HS-27A (cell line): ENCODE data around the gene STK24.
A peak's percentile ranks its signal among the peaks of the same experiment; 100 is the strongest.

Experiments used
- DNase-seq: peaks from one replicate; pipeline ENCODE4 v3.0.0-alpha.2; 2012; ENCODE audit warnings: low read depth, missing footprints

Gene STK24

DNA sequence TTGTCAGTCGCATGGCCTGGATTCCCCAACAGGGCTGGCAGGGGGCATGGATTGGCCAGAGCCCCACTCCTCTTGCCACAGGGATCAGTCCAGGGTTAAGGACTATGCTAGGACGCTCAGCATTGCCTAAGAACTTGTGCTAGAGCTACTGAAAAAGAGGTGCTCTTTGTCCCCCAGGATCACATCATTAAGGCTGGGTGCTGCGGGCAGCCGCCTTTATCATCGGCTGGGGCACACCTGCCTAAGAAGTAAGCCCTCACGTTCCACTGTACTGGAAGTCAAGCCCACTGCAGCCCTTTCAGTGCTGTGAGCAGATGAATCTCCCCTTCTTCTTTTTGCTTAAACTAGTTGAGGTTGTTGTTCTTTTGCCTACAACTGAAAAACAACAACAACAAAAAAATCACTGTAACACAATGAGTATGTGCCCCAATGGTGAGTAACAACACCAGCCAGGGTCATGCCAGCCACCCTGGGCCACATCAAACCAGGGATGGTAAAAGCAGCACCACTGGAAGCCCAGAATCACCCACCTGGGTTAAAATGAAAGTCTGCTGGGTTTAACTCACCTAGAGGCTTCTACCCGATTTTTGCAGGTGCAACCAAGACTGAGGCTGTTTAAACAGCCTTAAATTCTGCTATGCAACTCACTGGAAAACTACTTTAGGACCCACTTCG, 20.6 kb downstream of the STK24 start:
- DNase-seq = no peak

DNA sequence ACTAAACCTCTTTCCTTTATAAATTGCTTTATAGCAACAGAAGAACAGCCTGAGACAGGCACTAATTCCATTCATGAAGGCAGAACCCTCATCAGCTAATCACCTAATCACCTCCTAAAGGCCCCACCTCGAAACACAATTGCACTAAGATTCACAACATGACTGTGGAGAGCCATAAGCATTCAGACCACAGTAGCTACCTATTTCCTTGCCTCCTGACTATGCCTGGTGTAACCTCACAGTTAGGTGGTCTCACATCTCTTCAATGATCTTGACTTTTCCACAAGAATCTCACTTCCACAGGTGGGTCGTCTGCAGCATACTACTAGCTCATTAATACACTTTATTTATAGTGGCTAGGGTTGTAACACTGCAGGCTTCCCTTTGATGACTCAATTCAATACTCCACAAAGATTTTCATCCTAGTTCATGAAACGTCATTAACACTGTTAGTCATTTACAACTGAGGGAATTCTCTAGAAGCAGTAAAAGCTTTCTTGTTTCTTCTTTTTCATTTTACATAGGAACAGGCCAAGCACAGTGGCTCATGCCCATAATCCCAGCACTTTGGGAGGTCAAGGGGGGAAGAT, 27.1 kb downstream of the STK24 start:
- no peak for DNase-seq

DNA sequence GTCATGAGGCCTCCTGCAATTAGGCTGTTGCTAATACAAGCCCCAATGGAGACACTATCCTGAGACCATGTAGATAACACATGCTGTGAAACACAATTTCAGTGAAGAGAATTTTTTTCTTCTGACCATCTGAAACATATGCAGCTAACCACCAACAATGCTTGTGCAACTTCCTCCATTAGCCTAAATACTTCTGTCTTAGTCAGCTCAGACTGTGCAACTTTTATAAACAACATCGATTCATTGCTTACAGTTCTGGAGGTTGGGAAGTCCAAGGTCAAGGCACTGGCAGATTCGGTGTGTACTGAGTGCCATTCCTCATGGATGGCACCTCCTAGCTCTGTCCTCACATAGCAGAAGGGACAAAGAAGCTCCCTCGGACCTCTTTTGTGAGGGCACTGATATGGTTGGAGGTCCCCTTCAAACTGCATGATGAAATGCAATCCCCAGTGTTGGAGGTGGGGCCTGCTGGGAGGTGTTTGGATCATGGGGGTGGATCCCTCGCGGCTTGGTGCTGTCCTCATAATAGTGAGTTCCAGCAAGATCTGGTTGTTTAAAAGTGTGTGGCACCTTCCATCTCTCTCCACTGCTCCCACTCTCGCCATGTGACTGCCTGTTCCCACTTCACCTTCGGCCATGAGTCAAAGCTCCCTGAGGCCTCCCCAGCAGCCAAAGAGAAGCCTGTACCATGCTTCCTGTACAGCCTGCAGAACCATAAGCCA, 27.7 kb downstream of the STK24 start:
- peak; percentile 19 for DNase-seq

DNA sequence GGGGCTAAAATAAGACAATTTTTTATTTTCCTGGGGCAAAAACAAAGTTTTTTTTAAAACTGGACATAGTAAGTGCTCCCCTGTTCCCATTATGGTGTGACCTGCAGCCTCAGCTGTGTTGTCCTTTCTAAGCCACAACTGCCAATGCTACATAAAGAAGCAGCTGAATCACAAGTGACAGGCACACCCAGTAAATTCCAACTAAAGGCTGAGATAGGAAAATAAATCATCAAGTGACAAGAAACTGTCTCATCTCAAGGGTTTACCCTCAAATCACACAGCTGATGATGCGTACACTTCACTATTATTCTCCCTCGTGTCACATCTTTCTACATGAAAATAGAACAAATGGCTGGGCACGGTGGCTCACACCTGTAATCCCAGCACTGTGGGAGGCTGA, 28.7 kb downstream of the STK24 start:
- no peak for DNase-seq

DNA sequence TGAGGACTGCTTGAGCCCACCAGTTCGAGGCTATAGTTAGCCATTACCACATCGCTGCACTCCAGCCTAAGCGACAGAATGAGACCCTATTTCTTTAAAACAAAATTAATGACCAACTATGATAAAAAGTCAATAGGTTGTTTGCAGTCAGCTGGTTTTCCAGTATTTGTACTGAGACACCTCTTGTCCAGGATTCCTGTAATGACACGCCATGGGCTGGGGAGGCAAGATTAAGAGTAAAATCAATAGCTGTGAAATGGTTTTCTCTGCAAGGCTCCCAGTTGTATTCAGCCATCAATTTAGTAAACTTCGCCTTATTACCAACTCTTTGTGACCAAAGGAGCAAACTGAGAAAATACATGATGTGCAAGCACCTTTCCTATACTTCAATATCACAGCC, 29.5 kb downstream of the STK24 start:
- DNase-seq = no peak

DNA sequence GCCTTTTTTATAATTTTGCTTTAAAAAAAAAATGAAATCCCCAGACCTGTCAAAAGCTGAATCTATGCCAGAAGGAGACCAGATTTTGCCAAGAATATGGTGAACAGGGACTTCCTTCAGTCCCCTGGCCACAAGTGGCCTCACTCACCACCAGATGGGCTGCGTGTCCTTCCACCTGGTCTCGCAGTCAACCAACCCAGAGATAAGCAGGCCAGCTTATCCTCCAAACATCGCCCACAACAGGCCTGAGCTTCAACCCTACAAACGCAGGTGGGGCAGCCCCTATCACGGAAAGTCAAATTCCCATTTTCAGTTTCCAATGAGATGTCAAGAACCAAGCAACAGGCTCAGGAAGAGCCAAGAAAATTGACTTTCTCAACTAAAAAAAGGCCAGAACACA, 30.5 kb downstream of the STK24 start:
- DNase-seq = no peak

DNA sequence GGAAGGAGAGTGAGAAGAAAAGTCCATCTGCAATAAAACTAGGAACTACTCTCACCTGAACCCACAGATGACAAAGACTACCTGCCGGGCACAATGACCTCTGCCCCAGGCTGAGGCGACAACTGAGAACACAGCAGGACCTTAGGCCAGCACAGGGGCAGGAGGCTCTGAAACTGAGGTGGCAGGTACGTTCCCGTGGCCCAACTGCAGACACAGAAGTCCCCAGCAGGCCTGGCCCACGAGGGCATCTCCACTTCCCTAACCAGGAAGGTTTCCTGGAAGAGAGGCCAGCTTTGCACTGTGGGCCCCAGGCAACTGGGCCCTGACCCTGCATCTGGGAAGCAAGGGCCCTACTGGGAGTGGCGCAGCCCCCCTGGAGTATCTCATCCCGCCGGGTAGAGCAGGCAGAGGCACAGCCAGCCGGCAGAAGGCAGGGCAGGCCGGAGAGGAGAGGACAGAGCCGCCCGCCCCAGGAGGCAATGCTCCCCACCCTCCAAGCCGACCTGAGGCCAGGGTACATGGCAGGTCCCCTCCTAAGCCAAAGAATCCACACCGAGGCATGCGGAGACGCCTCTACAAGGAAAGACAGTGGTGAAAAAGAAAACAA, 32.7 kb downstream of the STK24 start:
- no peak for DNase-seq

DNA sequence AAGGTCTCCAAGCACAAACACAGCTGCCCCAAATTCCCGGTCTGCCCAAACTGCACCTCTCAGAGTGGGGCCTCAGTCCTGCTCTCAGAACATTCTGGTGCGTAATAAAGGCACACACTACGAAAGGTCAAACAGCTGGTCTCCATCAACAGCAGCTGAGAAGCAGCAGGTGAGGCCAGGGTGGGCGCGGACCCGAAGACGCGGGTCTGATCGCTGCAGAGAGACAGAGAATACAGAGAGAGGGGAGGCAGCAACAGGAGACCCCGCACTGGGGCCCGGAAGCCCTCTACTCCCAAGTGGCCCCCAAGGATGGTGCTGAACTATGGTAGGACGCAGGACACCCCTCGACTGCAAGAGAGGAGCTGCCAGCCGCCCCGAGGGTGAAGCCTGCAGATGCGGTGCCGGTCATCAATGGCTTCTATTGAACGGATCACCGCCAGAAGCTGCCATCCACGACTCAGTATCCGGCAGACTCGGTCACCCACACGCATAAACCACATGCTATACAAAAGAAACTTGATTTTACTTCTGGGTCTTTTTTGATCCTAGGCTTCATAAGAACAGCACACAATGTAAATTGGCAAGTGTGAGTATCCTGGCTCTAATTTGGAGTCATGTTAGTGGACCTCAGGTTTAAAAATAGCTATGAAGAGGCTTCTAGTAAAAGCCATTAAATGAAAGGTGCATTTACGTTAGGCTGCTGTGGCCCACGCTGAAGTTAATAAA, 33.4 kb downstream of the STK24 start:
- no peak for DNase-seq

DNA sequence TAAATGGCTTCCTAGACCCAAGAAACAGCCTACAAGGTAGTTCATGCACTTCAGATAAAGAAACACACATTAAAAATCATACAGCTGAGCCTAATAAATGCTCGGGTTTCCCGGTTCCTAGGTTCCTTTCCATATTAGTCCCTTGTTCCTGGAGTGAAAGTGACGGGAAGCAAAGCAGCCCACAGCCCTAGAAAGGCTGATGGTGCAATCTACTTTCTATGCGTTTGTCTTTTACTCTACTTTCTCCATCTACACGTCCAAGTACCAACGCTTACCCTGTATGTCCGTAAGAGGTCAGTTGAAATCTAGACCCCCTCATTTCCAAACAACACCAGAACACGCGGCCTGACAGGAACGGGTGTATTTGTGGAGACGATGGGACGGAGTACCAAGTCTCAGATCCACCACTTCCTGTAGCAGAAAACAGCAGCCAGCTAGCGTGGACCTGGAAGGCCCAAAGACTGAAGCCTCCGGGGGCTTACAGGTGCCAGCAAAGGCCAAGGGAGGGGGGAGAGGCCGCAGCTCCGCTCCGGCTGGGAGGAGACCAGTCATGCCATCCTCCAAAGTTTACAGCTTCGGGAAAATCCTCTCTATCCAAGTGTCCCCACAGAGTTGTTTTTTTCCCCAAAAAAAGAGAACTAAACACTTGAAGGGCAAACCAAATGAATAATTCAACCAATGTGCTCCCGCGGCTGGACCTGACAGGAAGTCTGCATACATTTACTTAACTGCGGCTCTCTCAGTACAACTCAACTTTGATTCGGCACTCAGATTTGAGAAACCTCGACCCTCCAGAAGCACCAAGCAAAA, 34.1 kb downstream of the STK24 start:
- no peak for DNase-seq

DNA sequence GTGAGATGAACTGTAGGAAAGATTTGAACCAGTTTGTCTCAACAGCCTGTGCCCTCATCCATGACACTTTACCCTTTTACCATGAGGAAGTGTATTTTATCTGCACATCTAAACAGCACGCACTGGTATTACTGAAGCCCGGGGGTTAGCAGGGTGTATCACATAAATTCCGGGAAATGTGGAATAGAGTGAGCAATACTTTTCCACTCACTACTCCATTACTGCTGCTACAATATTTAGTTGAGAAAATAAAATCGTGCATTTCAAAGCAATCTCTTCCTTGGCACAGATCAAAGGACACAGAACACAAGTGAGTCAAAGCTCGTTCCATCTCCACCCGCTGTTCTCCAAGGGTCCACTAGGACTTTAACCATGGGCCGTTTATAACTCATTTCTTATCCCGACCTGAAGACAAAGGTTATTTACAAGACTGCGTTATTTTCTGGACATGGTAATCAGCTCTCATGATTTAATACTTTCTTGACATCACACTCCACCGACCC, 35.2 kb downstream of the STK24 start:
- no peak for DNase-seq

DNA sequence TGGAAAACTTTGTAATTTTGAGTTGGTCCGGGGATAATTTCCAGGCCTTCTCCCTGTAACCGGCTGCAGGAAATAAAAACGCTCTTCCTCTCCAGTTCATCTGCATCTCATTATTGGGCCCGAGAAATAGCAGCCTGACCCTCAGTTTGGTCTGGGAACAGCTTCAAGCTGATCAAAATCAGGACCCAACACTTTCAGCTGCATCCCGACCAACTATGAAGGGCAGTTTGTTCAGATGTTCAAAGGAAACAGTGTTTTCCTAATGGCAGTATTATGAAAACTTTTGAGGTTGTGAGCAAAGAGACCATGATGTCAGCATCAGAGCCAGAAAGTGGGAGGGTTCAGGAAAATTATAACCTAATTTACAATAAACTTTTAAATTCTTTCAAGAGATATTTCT, 35.7 kb downstream of the STK24 start:
- no peak for DNase-seq

DNA sequence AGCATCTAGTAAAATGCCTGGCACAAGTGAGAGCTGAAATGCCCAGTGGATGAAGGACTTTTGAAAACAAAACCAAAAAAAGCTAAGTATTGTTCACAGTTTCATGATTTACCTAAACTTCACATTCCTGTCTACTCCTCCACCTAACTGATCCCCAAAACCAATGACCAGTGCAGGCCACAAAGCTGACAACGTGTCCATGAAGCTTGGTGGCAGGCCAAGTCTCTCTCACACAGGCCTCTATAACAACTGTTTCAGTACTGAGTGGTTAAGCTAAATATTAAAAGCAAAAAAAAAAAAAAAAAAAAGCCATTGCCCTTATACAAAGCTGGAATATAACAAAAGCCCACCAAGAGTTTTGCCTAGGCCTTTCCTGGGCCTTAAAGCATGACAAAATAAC, 36.4 kb downstream of the STK24 start:
- no peak for DNase-seq

DNA sequence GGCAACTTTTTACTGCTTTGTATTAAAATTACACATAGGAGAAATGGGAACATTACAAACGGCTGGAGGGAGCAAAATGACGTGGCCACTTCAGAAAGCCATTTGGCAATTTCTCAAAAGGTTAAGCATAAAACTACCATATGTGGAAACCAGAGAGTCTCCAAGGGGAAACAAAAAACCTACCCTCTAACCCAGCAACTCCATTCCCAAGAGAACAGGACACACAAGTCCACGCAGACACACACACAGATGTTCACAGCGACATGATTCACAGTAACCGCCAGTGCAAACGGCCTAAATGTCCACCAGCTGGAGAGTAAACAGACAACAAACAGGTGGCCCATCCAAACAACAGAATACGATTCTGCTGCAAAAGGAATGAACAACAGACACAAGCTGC, 37.2 kb downstream of the STK24 start:
- no peak for DNase-seq

DNA sequence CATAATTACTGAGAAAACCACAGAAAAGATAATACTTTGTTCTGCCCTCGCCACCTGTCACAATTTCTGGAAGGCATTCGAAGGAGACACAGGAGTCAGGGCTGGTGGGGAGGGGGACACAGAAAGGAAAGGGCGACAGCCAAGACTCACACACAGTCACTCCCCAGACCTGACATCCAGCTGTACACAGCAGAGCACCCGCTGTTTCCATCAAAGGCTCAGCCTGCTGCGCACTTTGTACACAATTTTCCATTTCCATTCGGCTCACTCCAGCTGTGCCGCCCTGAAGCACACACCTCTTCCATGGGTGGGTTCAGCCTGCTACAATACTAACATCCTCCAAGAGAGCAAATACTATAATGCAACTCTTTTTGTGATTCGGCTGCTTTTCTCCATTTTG, 38.0 kb downstream of the STK24 start:
- DNase-seq = no peak

DNA sequence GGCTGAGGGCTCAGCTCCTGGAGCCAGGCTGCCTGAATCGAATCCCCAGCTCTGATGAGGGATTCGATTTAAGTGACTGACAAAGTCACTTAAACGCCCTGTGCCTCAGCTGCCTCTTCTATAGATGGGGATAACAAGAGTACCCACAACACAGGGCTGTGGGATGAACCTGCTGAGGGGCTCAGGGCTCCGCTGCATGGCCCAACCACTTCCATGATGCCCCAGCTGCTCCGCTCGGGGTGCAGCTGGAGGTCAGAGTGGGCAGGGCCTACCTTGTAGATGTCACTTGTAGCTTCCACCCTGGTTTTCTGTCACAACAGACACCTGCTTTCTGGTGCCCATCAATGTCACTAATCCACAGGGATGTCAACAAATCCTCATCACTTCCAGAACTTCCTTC, 39.2 kb downstream of the STK24 start:
- no peak for DNase-seq

DNA sequence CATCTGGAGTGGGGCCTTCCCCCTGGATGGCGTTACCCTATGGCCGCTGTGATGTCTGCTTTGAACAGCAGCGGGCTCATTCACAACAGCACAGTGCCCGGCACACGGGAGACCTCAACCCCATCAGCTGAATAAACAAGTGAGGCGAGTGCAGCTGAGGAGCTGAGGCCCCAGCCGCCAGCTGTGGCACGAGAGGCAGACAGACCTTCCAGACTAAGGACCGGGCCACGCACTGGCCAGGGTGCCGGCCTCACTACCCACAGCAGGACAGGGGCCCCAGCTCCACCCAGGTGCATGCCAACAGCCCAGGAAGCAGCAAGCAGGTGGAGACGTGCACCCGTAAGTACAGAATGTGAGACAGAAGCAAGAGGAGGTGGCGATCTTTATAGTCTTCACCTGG, 39.6 kb downstream of the STK24 start:
- no peak for DNase-seq

DNA sequence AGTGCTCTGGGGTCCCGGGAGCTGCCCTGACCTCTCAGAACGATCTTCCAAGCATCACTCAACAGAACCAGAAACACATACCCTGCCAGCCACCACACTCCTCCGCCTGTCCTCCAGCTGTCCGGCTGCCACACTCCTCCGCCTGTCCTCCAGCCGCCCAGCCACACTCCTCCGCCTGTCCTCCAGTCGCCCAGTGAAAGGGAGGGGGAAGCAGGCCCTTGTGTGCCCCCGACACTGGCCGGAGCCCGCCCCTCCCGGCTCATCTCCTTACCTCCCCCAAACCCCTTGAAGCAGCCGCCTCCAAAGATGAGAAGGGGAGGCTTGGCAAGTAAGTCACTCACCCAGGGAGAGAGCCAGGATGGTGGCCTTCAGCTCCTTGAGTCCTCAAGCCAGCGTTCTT, 40.2 kb downstream of the STK24 start:
- no peak for DNase-seq

DNA sequence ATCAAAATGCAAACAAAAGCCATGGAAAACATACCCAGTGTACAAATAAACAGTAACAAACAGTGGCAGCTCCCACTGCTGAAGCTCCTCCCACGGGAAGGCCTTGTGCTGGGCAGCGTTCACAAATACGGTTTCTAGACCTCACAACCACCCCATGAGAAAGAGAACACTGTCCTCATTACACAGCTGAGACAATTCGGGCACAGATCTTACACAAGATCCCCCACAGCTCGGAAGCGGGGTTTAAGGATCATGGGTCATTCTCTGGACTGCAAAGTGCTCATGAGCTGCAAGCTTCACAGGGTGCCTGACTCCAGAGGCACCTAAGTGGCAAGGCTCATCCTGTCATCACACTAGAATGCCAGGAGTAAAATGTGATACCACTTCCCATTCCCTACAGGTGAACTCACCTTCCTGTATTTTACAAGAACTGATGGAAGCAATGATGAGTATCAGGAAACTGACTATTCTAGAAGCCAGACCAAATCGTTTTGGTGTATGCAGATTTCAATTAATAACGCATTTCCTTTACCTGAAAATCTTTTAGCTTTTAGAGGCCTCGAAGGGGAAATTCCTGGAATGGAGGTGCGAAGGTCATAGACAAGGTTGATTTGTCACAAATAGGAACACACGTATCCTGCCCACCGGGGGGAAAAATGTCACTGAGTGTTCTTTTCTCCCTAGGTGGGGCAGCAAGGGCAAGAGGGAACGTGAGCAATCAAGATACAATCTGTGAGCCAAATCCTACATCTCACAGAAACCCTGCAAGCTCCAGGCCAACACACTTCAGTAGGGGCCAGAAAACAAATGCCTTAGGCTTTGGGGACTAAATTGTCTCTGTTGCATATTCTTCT, 41.2 kb downstream of the STK24 start:
- DNase-seq = no peak

DNA sequence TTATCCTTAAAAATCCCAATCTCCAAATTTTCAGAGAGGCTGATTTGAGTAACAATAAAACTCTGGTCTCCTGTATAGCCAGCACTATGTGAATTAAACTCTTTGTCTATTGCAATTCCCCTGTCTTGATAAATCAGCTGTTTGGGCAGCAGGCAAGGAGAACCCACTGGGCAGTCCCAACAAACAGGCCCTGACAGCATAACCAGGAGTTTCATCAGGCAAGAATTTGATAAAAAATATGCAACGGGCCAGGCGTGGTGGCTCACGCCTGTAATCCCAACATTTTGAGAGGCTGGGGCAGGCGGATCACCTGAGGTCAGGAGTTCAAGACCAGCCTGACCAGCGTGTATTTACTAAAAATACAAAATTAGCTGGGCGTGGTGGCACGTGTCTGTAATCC, 42.1 kb downstream of the STK24 start:
- DNase-seq = no peak

DNA sequence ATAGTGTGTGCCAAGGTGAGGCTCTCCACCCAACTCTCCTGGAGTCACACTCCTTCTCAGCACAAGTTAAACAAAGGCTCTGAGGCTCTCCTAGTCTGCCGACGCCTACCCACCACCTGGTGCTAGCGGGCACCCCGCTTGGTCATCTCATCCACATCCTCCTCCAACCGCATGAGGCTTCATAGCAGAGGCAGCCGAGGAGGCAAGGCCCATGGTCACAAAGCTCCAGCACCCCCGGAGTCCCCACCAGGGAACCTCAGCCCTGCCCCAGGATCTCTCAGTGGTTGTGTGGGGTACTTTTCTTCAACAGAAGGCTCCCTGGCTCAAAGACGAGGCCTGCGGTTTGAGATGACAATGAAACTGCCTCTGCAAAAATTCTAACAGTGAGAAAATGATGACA, 43.0 kb downstream of the STK24 start:
- DNase-seq = no peak

DNA sequence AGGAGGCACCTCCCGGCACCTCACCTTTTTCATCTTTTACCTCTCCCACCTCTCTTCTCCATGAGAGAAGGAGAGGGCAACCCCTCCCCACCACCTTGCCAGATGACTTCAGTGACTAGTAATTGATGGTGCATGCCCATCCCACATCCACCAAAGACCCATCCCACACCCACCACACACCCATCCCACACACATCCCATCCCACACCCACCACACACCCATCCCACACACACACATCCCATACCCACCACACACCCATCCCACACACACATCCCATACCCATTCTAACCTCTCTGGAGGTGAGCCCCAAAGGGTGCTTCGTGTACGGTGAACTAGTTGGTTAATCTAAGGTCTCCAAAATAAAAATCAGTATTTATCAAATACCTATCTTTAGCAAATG, 44.7 kb downstream of the STK24 start:
- DNase-seq = no peak
